SU-DHL-6 (cell line): ENCODE measurements around the gene NUCB2.

Experiments used
- H2AFZ ChIP-seq: fragments of 200-600 bp; sonication (generic); 2 replicates; pipeline ENCODE4 v1.6.1; 2014; ENCODE audit warnings: low read depth, mild to moderate bottlenecking, moderate library complexity, mixed read lengths, antibody characterized with exemption, low read length; ENCODE audit not compliant: severe bottlenecking
- H3F3A ChIP-seq: fragments of 200-600 bp; shearing (Covaris generic); 2 replicates; pipeline ENCODE4 v1.6.0; 2016; ENCODE audit warnings: antibody characterized with exemption, mild to moderate bottlenecking; ENCODE audit not compliant: insufficient read depth
- H3K27ac ChIP-seq: fragments of 200-600 bp; sonication (generic); 2 replicates; pipeline ENCODE4 v1.5.1; 2016; ENCODE audit warnings: low read depth, mild to moderate bottlenecking, low read length, moderate library complexity, mixed read lengths
- H3K27me3 ChIP-seq: fragments of 200-600 bp; sonication (generic), shearing (Covaris generic); 2 replicates; pipeline ENCODE4 v1.6.0; 2014; ENCODE audit warnings: mild to moderate bottlenecking, low read length
- H3K36me3 ChIP-seq: fragments of 200-600 bp; sonication (generic); 2 replicates; pipeline ENCODE4 v1.6.1; 2014; ENCODE audit warnings: mild to moderate bottlenecking, low read length, mixed read lengths
- H3K4me2 ChIP-seq: fragments of 300-600, 200-600 bp; shearing (Covaris generic), sonication (generic); 2 replicates; pipeline ENCODE4 v1.6.0; 2014; ENCODE audit warnings: low read length, low read depth, mild to moderate bottlenecking; ENCODE audit not compliant: poor library complexity, severe bottlenecking
- H3K4me3 ChIP-seq: fragments of 200-600 bp; sonication (generic); 2 replicates; pipeline ENCODE4 v1.5.1; 2014; ENCODE audit warnings: antibody characterized with exemption, low read length, mild to moderate bottlenecking, mixed read lengths; ENCODE audit not compliant: insufficient read depth, poor library complexity, severe bottlenecking
- H3K79me2 ChIP-seq: fragments of 200-600 bp; sonication (generic); 2 replicates; pipeline ENCODE4 v1.6.1; 2014; ENCODE audit warnings: mild to moderate bottlenecking, low read length, moderate library complexity; ENCODE audit not compliant: insufficient read depth
- H3K9ac ChIP-seq: fragments of 200-600 bp; sonication (generic); 2 replicates; pipeline ENCODE4 v1.7.0; 2014; ENCODE audit warnings: mild to moderate bottlenecking, low read length
- H3K9me2 ChIP-seq: fragments of 200-600 bp; sonication (generic); replicated peaks from 2 replicates; pipeline ENCODE4 v1.6.1; 2014; ENCODE audit warnings: low read length; ENCODE audit not compliant: insufficient read depth
- H3K9me3 ChIP-seq: fragments of 200-600 bp; sonication (generic); 2 replicates; pipeline ENCODE4 v1.6.1; 2014; ENCODE audit warnings: low read length, mixed read lengths; ENCODE audit not compliant: insufficient read depth
- H4K20me1 ChIP-seq: fragments of 200-600 bp; sonication (generic); 2 replicates; pipeline ENCODE4 v1.6.1; 2014; ENCODE audit warnings: low read depth, mild to moderate bottlenecking, antibody characterized with exemption, low read length, moderate library complexity, mixed read lengths
- CTCF ChIP-seq: fragments of 200-600 bp; sonication (generic); IDR thresholded peaks from one replicate; pipeline ENCODE4 v1.5.1; 2017; ENCODE audit warnings: antibody characterized with exemption, mild to moderate bottlenecking, low read length, moderate library complexity; ENCODE audit not compliant: insufficient read depth, poor library complexity, severe bottlenecking
- EZH2phosphoT487 ChIP-seq: fragments of 200-600 bp; sonication (generic), shearing (Covaris generic); conservative IDR thresholded peaks from 2 replicates; pipeline ENCODE4 v1.6.1; 2018; ENCODE audit warnings: mild to moderate bottlenecking, antibody characterized with exemption, low read length, moderate library complexity, mixed read lengths

Gene NUCB2

GRCh38 chr11:17351510-17352176, 75.1 kb downstream of the NUCB2 start, which contains the start of gene NCR3LG1:
Gene NCR3LG1, plus strand, starts transcription at chr11:17351800. Its CDS starts 170 bp downstream, at chr11:17351970.
- Histone ChIP-seq H3K27me3 (no peaks in the 10 kb centered on the region), H3F3A (peaks cover 45% of the 10 kb centered on the region), H3K9me2 (no peaks in the 10 kb centered on the region), H4K20me1 (no peaks in the 10 kb centered on the region; the same call in 1 of the 2 replicates), H2AFZ (peak within 1 kb of the TSS; percentile 93), H3K4me2 (peak within 1 kb of the TSS; percentile 77), H3K79me2 (peaks cover 38% of the 10 kb centered on the region), H3K27ac (peak within 1 kb of the TSS; percentile 89), H3K9me3 (no peaks in the 10 kb centered on the region), H3K36me3 (peaks cover 4% of the 10 kb centered on the region), H3K4me3 (peak within 1 kb of the TSS; percentile 79), H3K9ac (peak within 1 kb of the TSS; percentile 76)
- no peak for TF ChIP-seq EZH2phosphoT487
- no peak for TF ChIP-seq CTCF

- H3K4me3 ChIP-seq = peak overlapping the region; percentile 79
- peak overlapping the region; percentile 76 for H3K9ac ChIP-seq
- H3K9me3 ChIP-seq = no peaks in the 10 kb centered on the region
- no peaks in the 10 kb centered on the region for H3K9me2 ChIP-seq
- peaks cover 17% of the 10 kb centered on the region for H3K36me3 ChIP-seq
- no peak for TF ChIP-seq CTCF
- TF ChIP-seq EZH2phosphoT487 = no peak
- H3K79me2 ChIP-seq = peaks cover 53% of the 10 kb centered on the region
- H3K4me2 ChIP-seq = peak overlapping the region; percentile 77
- H3K27ac ChIP-seq = peak overlapping the region; percentile 89
- peak overlapping the region; percentile 70 for H2AFZ ChIP-seq
- H4K20me1 ChIP-seq = peaks cover 7% of the 10 kb centered on the region; the same call in 1 of the 2 replicates
- peaks cover 38% of the 10 kb centered on the region for H3F3A ChIP-seq
- no peaks in the 10 kb centered on the region for H3K27me3 ChIP-seq
Observed at GRCh38 chr11:17352950-17353820, 76.6 kb downstream of the NUCB2 start.

- Histone ChIP-seq H3K79me2 (peaks cover 62% of the 10 kb centered on the region), H3K36me3 (peaks cover 25% of the 10 kb centered on the region), H3K27ac (peak overlapping the region; percentile 89), H3F3A (peaks cover 38% of the 10 kb centered on the region), H4K20me1 (peaks cover 12% of the 10 kb centered on the region; the same call in 1 of the 2 replicates), H3K9me3 (no peaks in the 10 kb centered on the region), H3K9me2 (no peaks in the 10 kb centered on the region), H3K4me3 (peak overlapping the region; percentile 79), H3K9ac (peak overlapping the region; percentile 76), H3K4me2 (peak overlapping the region; percentile 77), H2AFZ (peak overlapping the region; percentile 70), H3K27me3 (no peaks in the 10 kb centered on the region)
- TF ChIP-seq EZH2phosphoT487 (no peak), CTCF (no peak)
Observed at GRCh38 chr11:17353821-17354600, 77.5 kb downstream of the NUCB2 start.
